Liver (tissue), 9 donors: ENCODE measurements around the gene WDR82. TPM values are rescaled to one million over a fixed set of nuclear protein-coding genes. Genes with fewer than 3 reads are reported as not detected.

Experiments
- DNase-seq: peaks from one replicate; pipeline ENCODE4 v3.0.0-alpha.2; 2017; ENCODE audit warnings: low spot score
- H3K27ac ChIP-seq, 2 donors: one replicate each; pipeline ENCODE4 v1.7.0; 2013; ENCODE audit warnings: inconsistent platforms in 2 of 2, low read length in 2 of 2, control low read depth in 1 of 2, low read depth in 1 of 2, mild to moderate bottlenecking in 1 of 2
- H3K27me3 ChIP-seq, 4 donors: one replicate each; pipeline versions ENCODE4 v1.6.1 to v1.7.0; 2013; ENCODE audit warnings: low read length in 3 of 4, inconsistent platforms in 1 of 4, mild to moderate bottlenecking in 1 of 4, moderate library complexity in 1 of 4; ENCODE audit not compliant: control insufficient read depth in 4 of 4, insufficient read depth in 4 of 4
- H3K36me3 ChIP-seq, 4 donors: one replicate each; pipeline versions ENCODE4 v1.6.1 to v1.7.0; 2013; ENCODE audit warnings: low read length in 3 of 4, mild to moderate bottlenecking in 3 of 4, low read depth in 1 of 4, moderate library complexity in 1 of 4; ENCODE audit not compliant: control insufficient read depth in 4 of 4, insufficient read depth in 3 of 4
- H3K4me1 ChIP-seq, 4 donors: one replicate each; pipeline versions ENCODE4 v1.6.1 to v1.7.0; 2013; ENCODE audit warnings: low read length in 3 of 4, mild to moderate bottlenecking in 3 of 4, moderate library complexity in 1 of 4; ENCODE audit not compliant: control insufficient read depth in 4 of 4, insufficient read depth in 4 of 4
- H3K4me3 ChIP-seq, 3 donors: one replicate each; pipeline versions ENCODE4 v1.6.1 to v1.7.0; 2013; ENCODE audit warnings: low read length in 3 of 3, control low read depth in 1 of 3, low read depth in 1 of 3, mild to moderate bottlenecking in 1 of 3
- H3K9ac ChIP-seq, 2 donors: one replicate each; pipeline ENCODE4 v1.7.0; 2013; ENCODE audit warnings: low read length in 2 of 2, mild to moderate bottlenecking in 2 of 2, moderate library complexity in 2 of 2, control low read depth in 1 of 2, low read depth in 1 of 2
- H3K9me3 ChIP-seq, 4 donors: one replicate each; pipeline versions ENCODE4 v1.6.1 to v1.7.0; 2013; ENCODE audit warnings: low read length in 3 of 4; ENCODE audit not compliant: control insufficient read depth in 4 of 4
- EGR1 ChIP-seq, 2 donors: IDR thresholded peaks; 2 replicates each; pipeline ENCODE4 v1.6.1; 2016 to 2018; ENCODE audit warnings: antibody characterized with exemption in 2 of 2, low read depth in 2 of 2
- FOXA1 ChIP-seq: IDR thresholded peaks from 2 replicates; pipeline ENCODE4 v1.6.1; 2016; ENCODE audit warnings: antibody characterized with exemption
- FOXA2 ChIP-seq: IDR thresholded peaks from 2 replicates; pipeline ENCODE4 v1.6.1; 2016; ENCODE audit warnings: antibody characterized with exemption
- GABPA ChIP-seq, 2 donors: IDR thresholded peaks in 1 of 2; conservative IDR thresholded peaks in 1 of 2; 2 replicates each; pipeline ENCODE4 v1.6.1; 2016; ENCODE audit warnings: antibody characterized with exemption in 2 of 2, mild to moderate bottlenecking in 1 of 2, moderate library complexity in 1 of 2
- HNF4A ChIP-seq, 2 donors: conservative IDR thresholded peaks; 2 replicates each; pipeline ENCODE4 v1.6.1; 2016; ENCODE audit warnings: antibody characterized with exemption in 2 of 2, mild to moderate bottlenecking in 2 of 2
- HNF4G ChIP-seq: IDR thresholded peaks from 2 replicates; pipeline ENCODE4 v1.6.1; 2016; ENCODE audit warnings: antibody characterized with exemption
- JUND ChIP-seq, 2 donors: IDR thresholded peaks; 2 replicates each; pipeline ENCODE4 v1.6.1; 2016; ENCODE audit warnings: antibody characterized with exemption in 2 of 2
- NR2F2 ChIP-seq: IDR thresholded peaks from 2 replicates; pipeline ENCODE4 v1.6.1; 2016; ENCODE audit warnings: antibody characterized with exemption
- RAD21 ChIP-seq, 2 donors: IDR thresholded peaks; 2 replicates each; pipeline ENCODE4 v1.6.1; 2016; ENCODE audit warnings: antibody characterized with exemption in 2 of 2, mild to moderate bottlenecking in 2 of 2
- RXRA ChIP-seq, 2 donors: IDR thresholded peaks; 2 replicates each; pipeline ENCODE4 v1.6.1; 2017 to 2018; ENCODE audit warnings: antibody characterized with exemption in 2 of 2, mild to moderate bottlenecking in 1 of 2
- SP1 ChIP-seq: IDR thresholded peaks from 2 replicates; pipeline ENCODE4 v1.6.1; 2018; ENCODE audit warnings: antibody characterized with exemption, mild to moderate bottlenecking
- TAF1 ChIP-seq: conservative IDR thresholded peaks from 2 replicates; pipeline ENCODE4 v1.6.1; 2016; ENCODE audit warnings: antibody characterized with exemption, mild to moderate bottlenecking
- YY1 ChIP-seq: IDR thresholded peaks from 2 replicates; pipeline ENCODE4 v1.6.1; 2016; ENCODE audit warnings: antibody characterized with exemption, mild to moderate bottlenecking
- whole genome bisulfite sequencing: extraction: QIAGEN DNeasy Blood & Tissue Kit; methylation state at CpG from one replicate; pipeline ENCODE4 v1.1.7; 2013; 5-methylcytosine and 5-hydroxymethylcytosine counted together
- polyA plus RNA-seq, 2 donors: library from polyadenylated mRNA; stranded (reverse) in 1 of 2; unstranded in 1 of 2; fragments of 200-250 nt in 1 of 2; fragments of >200 nt in 1 of 2; fragmentation: Nextera tagmentation in 1 of 2; extraction: Ambion mirVana in 1 of 2; gene quantifications; one replicate each; pipeline versions ENCODE4 v1.2.1 to v1.2.3, GENCODE V29; 2013 to 2015
- total RNA-seq, 2 donors: library from RNA; depleted of rRNA; stranded (reverse); fragments of >200 nt; gene quantifications; one replicate each; pipeline ENCODE4 v1.2.3, GENCODE V29; 2014
- TF ChIP-seq, protein P1 (sequence below): IDR thresholded peaks from 2 replicates; pipeline ENCODE4 v1.6.1; 2016; ENCODE audit warnings: antibody characterized with exemption
- TF ChIP-seq, protein P2 (sequence below): fragments of 150-350 bp; IDR thresholded peaks from 2 replicates; pipeline ENCODE4 v1.5.1; 2017; ENCODE audit warnings: improper control_type of control experiment, low read depth, low read length; ENCODE audit not compliant: missing input control
- TF ChIP-seq, protein P3 (sequence below): IDR thresholded peaks from 2 replicates; pipeline ENCODE4 v1.6.1; 2016; ENCODE audit warnings: antibody characterized with exemption
- TF ChIP-seq, protein P4 (sequence below): IDR thresholded peaks from 2 replicates; pipeline ENCODE4 v1.6.1; 2016; ENCODE audit warnings: antibody characterized with exemption, mild to moderate bottlenecking
- TF ChIP-seq, protein P5 (sequence below): IDR thresholded peaks from 2 replicates; pipeline ENCODE4 v1.6.1; 2016; ENCODE audit warnings: antibody characterized with exemption
- donor health status: healthy.
- donor health status: healthy.
- donor health status: healthy.
- donor health status: healthy.
- donor health status: healthy.

The WDR82 gene
- total and polyA plus RNA-seq, 4 donors = 4.3 to 44.3 (median 25.5) TPM

DNA sequence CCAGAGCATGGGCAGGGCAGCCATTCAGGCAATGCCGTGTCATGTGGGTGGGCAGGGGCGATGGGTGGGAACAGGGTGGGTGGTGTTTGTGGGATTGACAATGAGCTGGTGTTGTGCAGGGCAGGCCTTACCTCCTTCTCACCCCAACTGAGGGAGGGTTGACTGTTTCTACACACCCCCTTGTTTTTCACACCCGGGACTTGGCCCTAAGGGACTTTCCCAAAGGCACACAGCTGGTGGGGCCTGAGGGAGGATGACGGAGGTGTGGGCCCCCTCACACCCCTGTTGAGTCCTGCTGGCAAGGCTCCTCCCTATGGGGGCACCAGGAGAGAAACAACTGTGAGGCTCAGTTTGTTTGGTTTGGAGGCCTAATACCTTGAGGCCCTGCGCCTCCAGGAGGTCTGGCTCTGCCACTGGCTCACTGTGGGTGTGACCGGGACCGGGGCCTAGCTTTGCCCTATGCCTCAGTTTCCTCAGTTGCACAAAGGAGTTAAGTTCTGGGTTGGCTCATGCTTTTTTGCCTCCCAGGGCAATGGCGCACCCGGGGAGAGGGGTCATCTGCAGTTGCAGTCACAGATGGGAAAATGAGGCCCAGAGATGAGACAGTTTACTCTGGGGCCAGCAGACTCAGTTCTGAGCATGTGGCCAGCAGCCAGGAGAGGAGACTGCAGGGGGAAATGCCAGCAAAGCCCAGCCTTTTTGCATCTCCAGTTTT, 32.6 kb upstream of the WDR82 start:
- 89% methylated on average over 9 of the region's 9 CpGs for WGBS
- no peak for TF ChIP-seq RXRA (IDR thresholded peaks at IDR 0.05)
- TF ChIP-seq EGR1 (IDR thresholded peaks at IDR 0.05; ENCODE audit: low read depth in 2 of 2) = no peak
- TF ChIP-seq FOXA1 = no peak
- no peak for TF ChIP-seq JUND (IDR thresholded peaks at IDR 0.05)
- TF ChIP-seq, protein P1, sequence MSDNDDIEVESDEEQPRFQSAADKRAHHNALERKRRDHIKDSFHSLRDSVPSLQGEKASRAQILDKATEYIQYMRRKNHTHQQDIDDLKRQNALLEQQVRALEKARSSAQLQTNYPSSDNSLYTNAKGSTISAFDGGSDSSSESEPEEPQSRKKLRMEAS = no peak
- TF ChIP-seq, protein P2, sequence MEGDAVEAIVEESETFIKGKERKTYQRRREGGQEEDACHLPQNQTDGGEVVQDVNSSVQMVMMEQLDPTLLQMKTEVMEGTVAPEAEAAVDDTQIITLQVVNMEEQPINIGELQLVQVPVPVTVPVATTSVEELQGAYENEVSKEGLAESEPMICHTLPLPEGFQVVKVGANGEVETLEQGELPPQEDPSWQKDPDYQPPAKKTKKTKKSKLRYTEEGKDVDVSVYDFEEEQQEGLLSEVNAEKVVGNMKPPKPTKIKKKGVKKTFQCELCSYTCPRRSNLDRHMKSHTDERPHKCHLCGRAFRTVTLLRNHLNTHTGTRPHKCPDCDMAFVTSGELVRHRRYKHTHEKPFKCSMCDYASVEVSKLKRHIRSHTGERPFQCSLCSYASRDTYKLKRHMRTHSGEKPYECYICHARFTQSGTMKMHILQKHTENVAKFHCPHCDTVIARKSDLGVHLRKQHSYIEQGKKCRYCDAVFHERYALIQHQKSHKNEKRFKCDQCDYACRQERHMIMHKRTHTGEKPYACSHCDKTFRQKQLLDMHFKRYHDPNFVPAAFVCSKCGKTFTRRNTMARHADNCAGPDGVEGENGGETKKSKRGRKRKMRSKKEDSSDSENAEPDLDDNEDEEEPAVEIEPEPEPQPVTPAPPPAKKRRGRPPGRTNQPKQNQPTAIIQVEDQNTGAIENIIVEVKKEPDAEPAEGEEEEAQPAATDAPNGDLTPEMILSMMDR = no peak
- TF ChIP-seq, protein P3, sequence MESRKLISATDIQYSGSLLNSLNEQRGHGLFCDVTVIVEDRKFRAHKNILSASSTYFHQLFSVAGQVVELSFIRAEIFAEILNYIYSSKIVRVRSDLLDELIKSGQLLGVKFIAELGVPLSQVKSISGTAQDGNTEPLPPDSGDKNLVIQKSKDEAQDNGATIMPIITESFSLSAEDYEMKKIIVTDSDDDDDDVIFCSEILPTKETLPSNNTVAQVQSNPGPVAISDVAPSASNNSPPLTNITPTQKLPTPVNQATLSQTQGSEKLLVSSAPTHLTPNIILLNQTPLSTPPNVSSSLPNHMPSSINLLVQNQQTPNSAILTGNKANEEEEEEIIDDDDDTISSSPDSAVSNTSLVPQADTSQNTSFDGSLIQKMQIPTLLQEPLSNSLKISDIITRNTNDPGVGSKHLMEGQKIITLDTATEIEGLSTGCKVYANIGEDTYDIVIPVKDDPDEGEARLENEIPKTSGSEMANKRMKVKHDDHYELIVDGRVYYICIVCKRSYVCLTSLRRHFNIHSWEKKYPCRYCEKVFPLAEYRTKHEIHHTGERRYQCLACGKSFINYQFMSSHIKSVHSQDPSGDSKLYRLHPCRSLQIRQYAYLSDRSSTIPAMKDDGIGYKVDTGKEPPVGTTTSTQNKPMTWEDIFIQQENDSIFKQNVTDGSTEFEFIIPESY = no peak
- no peak for TF ChIP-seq YY1
- no peak for TF ChIP-seq NR2F2
- no peak for TF ChIP-seq RAD21 (IDR thresholded peaks at IDR 0.05)
- no peak for TF ChIP-seq HNF4G
- TF ChIP-seq GABPA (IDR thresholded peaks at IDR 0.05 in 1 of 2, conservative IDR thresholded peaks at IDR 0.05 in 1 of 2) = no peak
- TF ChIP-seq TAF1 = no peak
- TF ChIP-seq, protein P4, sequence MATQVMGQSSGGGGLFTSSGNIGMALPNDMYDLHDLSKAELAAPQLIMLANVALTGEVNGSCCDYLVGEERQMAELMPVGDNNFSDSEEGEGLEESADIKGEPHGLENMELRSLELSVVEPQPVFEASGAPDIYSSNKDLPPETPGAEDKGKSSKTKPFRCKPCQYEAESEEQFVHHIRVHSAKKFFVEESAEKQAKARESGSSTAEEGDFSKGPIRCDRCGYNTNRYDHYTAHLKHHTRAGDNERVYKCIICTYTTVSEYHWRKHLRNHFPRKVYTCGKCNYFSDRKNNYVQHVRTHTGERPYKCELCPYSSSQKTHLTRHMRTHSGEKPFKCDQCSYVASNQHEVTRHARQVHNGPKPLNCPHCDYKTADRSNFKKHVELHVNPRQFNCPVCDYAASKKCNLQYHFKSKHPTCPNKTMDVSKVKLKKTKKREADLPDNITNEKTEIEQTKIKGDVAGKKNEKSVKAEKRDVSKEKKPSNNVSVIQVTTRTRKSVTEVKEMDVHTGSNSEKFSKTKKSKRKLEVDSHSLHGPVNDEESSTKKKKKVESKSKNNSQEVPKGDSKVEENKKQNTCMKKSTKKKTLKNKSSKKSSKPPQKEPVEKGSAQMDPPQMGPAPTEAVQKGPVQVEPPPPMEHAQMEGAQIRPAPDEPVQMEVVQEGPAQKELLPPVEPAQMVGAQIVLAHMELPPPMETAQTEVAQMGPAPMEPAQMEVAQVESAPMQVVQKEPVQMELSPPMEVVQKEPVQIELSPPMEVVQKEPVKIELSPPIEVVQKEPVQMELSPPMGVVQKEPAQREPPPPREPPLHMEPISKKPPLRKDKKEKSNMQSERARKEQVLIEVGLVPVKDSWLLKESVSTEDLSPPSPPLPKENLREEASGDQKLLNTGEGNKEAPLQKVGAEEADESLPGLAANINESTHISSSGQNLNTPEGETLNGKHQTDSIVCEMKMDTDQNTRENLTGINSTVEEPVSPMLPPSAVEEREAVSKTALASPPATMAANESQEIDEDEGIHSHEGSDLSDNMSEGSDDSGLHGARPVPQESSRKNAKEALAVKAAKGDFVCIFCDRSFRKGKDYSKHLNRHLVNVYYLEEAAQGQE = no peak
- TF ChIP-seq, protein P5, sequence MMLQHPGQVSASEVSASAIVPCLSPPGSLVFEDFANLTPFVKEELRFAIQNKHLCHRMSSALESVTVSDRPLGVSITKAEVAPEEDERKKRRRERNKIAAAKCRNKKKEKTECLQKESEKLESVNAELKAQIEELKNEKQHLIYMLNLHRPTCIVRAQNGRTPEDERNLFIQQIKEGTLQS = no peak
- no peak for TF ChIP-seq HNF4A (conservative IDR thresholded peaks at IDR 0.05)
- TF ChIP-seq FOXA2 = no peak
- no peak for TF ChIP-seq SP1
- Histone ChIP-seq H3K9me3 (no peaks in the 10 kb centered on the region), H3K9ac (no peak overlapping the region), H3K27ac (no peak overlapping the region), H3K4me3 (no peak overlapping the region), H3K36me3 (peaks cover 0 to 8% (median 0%) of the 10 kb centered on the region in 4 donors), H3K4me1 (no peaks in the 10 kb centered on the region), H3K27me3 (no peaks in the 10 kb centered on the region)
- no peak for DNase-seq
